Caki2 (cell line): ENCODE data around the gene USP8. TPM values are rescaled to one million over a fixed set of nuclear protein-coding genes. Genes with fewer than 3 reads are reported as not detected.
"Not testable (repeated sequence)": the region's sequence is repeated elsewhere in the genome, so short reads cannot be mapped to it uniquely, and the experiment has no call there.

ENCODE experiments used
- DNase-seq: peaks from one replicate; pipeline ENCODE4 v3.0.0-alpha.2; 2015; ENCODE audit warnings: low read depth
- in situ Hi-C: cut with HindIII; loops from 2 replicates; pipeline ENCODE4 v1.10.0; 2016; ENCODE audit warnings: low sequenced_read_pairs, low pct_unique_long_range_greater_than_20kb, mixed read lengths
- total RNA-seq: library from RNA; depleted of rRNA; stranded (reverse); fragments of >200 nt; shearing (Covaris generic); gene quantifications from 2 replicates; pipeline ENCODE4 v1.2.3, GENCODE V29; 2014; ENCODE audit warnings: low replicate concordance

USP8 gene
- total RNA-seq, 1 experiment from 2014 or later = 34.2 TPM

- in situ Hi-C loops = no loop called here
Measured at GRCh38 chr15:50431204-50431603, 7.0 kb downstream of the USP8 start.

GRCh38 chr15:50432230-50432629 is 8.0 kb downstream of the USP8 start:
- in situ Hi-C loops = no loop called here
- no peak for DNase-seq

More at GRCh38 chr15:50431204-50431603, 7.0 kb downstream of the USP8 start:
- DNase-seq = no peak

- in situ Hi-C loops = no loop called here
- no peak for DNase-seq
Measured at GRCh38 chr15:50435772-50436171, 11.6 kb downstream of the USP8 start.

GRCh38 chr15:50438251-50438650 is 14.0 kb downstream of the USP8 start:
- DNase-seq = no peak
- in situ Hi-C loops = no loop called here

GRCh38 chr15:50440932-50441331 is 16.7 kb downstream of the USP8 start:
- DNase-seq = no peak
- in situ Hi-C loops = no loop called here

GRCh38 chr15:50452927-50453326 is 28.7 kb downstream of the USP8 start:
- no peak for DNase-seq
- in situ Hi-C loops = no loop called here

GRCh38 chr15:50458348-50459112 is 34.3 kb downstream of the USP8 start:
- DNase-seq = no peak
- in situ Hi-C loops = no loop called here

GRCh38 chr15:50463423-50464358 is 39.5 kb downstream of the USP8 start:
- in situ Hi-C loops = no loop called here
- DNase-seq = no peak

GRCh38 chr15:50471072-50471471 is 46.9 kb downstream of the USP8 start:
- in situ Hi-C loops = no loop called here
- no peak for DNase-seq

- in situ Hi-C loops = no loop called here
Measured at GRCh38 chr15:50476143-50476542, 51.9 kb downstream of the USP8 start.

GRCh38 chr15:50484781-50485180 is 60.6 kb downstream of the USP8 start:
- in situ Hi-C loops = no loop called here

More at GRCh38 chr15:50476143-50476542, 51.9 kb downstream of the USP8 start:
- no peak for DNase-seq

GRCh38 chr15:50485389-50485788 is 61.2 kb downstream of the USP8 start:
- no peak for DNase-seq
- in situ Hi-C loops = no loop called here

More at GRCh38 chr15:50484781-50485180, 60.6 kb downstream of the USP8 start:
- DNase-seq = no peak

GRCh38 chr15:50487287-50487686 is 63.1 kb downstream of the USP8 start:
- DNase-seq = no peak
- in situ Hi-C loops = no loop called here

- DNase-seq = no peak
- in situ Hi-C loops = no loop called here
Measured at GRCh38 chr15:50493625-50494024, 69.4 kb downstream of the USP8 start.

- DNase-seq, in situ Hi-C loops: not testable (repeated sequence)
Measured at GRCh38 chr15:50494547-50494946, 70.3 kb downstream of the USP8 start.

- in situ Hi-C loops = no loop called here
- no peak for DNase-seq
Measured at GRCh38 chr15:50496692-50497091, 72.5 kb downstream of the USP8 start.

GRCh38 chr15:50500352-50500751 is 76.1 kb downstream of the USP8 start:
- in situ Hi-C loops = no loop called here
- DNase-seq = no peak

GRCh38 chr15:50501815-50502214 is 77.6 kb downstream of the USP8 start:
- DNase-seq = no peak
- in situ Hi-C loops = no loop called here

GRCh38 chr15:50503144-50503543 is 78.9 kb downstream of the USP8 start:
- DNase-seq = no peak
- in situ Hi-C loops = no loop called here
